Fibroblast of lung (primary cell): ENCODE results near the gene TMEM117.

Experiments used
- CTCF ChIP-seq, 2 donors: IDR thresholded peaks in 1 of 2; conservative IDR thresholded peaks in 1 of 2; 1 replicate in 1 of 2; 2 replicates in 1 of 2; pipeline ENCODE4 v1.5.1; 2011 to 2012; ENCODE audit warnings: low read length in 2 of 2, control low read depth in 1 of 2, inconsistent platforms in 1 of 2, low read depth in 1 of 2, mild to moderate bottlenecking in 1 of 2
- EZH2 ChIP-seq: IDR thresholded peaks from 2 replicates; pipeline ENCODE4 v1.5.1; 2012; ENCODE audit warnings: low read length, control low read depth, mild to moderate bottlenecking; ENCODE audit errors: missing control alignments

GRCh38 chr12:43979450-43979849 is 143.6 kb downstream of the TMEM117 start:
- no peak for TF ChIP-seq EZH2
- no peak for TF ChIP-seq CTCF (conservative IDR thresholded peaks at IDR 0.05 in 1 of 2, IDR thresholded peaks at IDR 0.05 in 1 of 2; ENCODE audit: low read depth in 1 of 2, low read length in 2 of 2)
